ENCODE results near the gene VPS37C.
A peak's percentile ranks its signal among the peaks of the same experiment; 100 is the strongest.
"Not testable (repeated sequence)": the region's sequence is repeated elsewhere in the genome, so short reads cannot be mapped to it uniquely, and the experiment has no call there.

The VPS37C gene

DNA sequence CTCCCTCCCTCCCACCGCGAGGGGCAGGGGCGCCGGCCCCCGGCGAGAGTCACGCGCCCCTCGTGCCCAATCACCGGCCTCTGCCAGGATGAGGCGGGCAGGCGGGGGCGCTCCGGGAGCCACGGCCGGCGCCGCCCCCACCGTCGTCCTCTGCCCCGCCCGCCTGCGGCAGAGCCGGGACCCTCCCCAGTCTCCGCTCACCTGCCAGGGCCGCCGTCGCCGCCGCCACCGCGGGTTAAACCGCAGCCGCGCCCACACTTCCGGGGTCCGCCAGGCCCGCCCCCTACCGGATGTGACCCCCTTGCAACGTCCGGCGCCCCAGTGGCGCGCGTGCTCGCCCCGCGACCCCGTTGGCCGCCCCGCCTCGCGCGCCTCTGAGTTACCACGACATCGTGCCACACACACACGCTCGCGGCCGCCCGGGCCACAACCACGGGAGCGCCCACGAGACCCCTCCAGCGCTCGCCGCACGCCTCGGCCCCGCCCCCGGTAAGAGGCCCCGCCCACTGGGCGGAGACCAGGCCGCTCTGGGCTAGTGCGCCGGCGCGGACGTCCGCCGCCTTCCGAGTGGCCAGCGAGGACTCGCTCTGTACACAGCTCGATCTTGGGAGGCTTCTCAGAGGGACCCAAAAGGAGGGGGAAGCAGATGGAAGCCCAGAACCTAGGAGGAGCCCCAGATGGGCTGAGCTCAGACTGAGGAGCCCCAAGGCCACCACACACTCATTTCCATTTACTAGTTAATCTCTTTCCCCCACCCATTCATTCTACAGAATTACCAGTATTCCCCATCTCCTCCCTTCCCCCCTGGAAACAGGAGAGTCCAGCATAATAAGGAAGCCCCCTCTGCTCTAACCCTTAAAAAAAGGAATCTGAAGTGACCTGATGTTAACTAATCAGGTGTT lies at the start of gene VPS37C:
TSS of gene VPS37C (minus strand) at position 237 of the 902 bp plus-strand sequence. CDS start 22,597 bp downstream, outside the sequence.
- peak within 1 kb of the TSS; percentile 82 for H3K4me3 Mint-ChIP-seq
- H3K4me1 Mint-ChIP-seq, result peaks cover 59% of the 10 kb centered on the region
- peak; percentile 91 for DNase-seq
- peaks cover 2% of the 10 kb centered on the region for H3K9me3 Mint-ChIP-seq
- CTCF ChIA-PET, result no interaction called here
- peak within 1 kb of the TSS; percentile 91 for H3K27ac Mint-ChIP-seq
- H3K27me3 Mint-ChIP-seq, result peaks cover 4% of the 10 kb centered on the region
- H3K36me3 Mint-ChIP-seq, result peaks cover 6% of the 10 kb centered on the region

DNA sequence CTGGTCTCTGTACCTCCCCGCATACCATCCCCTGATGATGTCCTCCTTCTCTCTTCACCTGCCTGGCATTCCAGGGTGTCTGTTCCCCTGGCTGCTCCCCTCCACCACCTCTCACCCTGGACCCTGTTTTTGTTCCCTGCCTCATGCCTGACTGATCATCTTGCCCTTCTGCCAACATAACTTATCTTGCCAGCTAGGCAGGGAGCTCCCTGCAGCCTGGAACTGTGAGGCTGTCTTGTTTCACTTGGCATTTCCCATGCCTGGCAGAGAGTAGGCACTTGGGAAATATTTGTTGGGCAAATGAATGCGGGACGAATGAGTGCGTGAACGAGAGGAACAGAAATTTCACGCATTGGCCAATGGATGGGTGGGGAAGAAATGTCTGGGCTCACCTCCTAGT lies 49.4 kb upstream of the VPS37C start:
- DNase-seq, H3K27ac Mint-ChIP-seq, H3K36me3 Mint-ChIP-seq, H3K4me3 Mint-ChIP-seq, H3K27me3 Mint-ChIP-seq, H3K9me3 Mint-ChIP-seq, H3K4me1 Mint-ChIP-seq, CTCF ChIA-PET: not testable (repeated sequence)

DNA sequence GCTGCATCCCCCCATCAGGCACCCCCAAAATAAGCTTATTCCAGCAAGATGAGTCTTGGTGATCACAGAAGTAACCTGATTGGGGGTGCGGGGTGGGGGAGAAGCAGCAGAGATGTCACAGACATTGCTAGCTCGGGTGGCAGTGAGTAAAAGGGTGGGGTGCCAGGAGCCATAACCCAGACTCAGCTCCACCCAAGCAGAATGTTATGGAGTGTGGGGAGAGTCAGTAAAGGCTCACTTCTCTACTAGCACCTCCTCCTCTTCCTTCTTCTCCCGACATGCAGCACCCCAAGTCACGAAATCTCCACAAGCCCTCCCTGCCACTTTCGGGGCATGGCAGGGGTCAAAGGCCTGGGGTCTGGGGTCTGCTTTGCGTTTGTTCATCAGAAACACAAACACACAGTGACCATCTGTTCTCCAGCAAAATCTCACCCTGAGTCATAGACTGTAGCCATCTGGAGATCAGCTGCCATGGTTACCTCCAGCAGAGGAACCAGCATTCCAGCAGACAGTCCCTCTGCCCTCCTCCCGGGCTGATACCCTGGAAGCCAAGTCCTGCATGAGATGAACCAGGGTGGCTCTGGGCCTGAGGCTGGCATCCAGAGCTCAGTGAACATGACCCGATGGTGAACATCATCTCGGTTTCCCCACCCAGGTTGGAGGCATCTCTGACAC lies 46.5 kb upstream of the VPS37C start:
- DNase-seq, H3K4me1 Mint-ChIP-seq, H3K27ac Mint-ChIP-seq, H3K4me3 Mint-ChIP-seq, CTCF ChIA-PET, H3K9me3 Mint-ChIP-seq, H3K36me3 Mint-ChIP-seq: not testable (repeated sequence)
- H3K27me3 Mint-ChIP-seq, result peaks cover 14% of the 10 kb centered on the region

DNA sequence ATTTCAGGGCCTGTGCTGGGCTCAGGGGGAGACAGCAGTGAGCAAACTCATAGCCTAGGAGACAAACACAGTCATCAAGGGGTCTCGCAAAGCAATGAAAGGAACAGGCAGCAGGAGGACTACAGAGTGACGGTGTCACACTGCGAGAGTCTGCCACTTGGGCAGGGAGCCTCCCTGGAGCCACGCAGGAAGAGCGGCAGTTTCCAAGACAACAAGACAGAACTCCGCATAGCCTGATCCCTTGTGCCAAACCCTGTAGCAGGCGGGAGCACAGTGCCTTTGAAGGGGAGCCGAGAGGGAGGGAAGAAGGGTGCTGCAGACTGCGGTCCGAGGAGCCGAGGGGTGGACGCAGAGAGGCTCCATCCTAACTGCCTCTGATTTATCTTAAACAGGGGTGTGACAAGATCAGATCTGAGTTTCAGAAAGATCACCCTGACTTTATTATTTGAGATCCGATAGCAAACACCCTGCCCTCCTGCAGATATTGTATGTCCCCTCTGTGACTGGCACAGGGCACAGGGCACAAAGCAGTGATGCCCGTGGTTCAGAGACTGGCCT lies 43.4 kb upstream of the VPS37C start:
- peaks cover 36% of the 10 kb centered on the region for H3K27me3 Mint-ChIP-seq
- H3K9me3 Mint-ChIP-seq, H3K27ac Mint-ChIP-seq, CTCF ChIA-PET, DNase-seq, H3K4me1 Mint-ChIP-seq, H3K4me3 Mint-ChIP-seq, H3K36me3 Mint-ChIP-seq: not testable (repeated sequence)

DNA sequence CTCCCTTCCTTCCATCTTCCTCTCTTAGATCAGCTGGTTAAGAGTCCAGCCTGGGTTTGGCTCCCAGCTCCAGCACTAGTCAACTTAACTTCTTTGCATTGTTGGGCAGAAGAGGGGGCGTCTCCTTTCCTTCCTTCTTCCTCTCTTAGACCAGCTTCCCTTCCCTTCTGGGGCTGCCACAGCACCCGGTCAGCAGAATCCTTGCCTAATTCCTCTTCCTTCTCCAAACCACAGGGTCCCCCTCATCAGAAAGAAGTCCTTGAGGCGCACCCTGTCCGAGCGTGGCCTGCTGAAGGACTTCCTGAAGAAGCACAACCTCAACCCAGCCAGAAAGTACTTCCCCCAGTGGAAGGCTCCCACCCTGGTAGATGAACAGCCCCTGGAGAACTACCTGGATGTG lies 42.6 kb upstream of the VPS37C start:
- H3K27ac Mint-ChIP-seq, H3K4me1 Mint-ChIP-seq, H3K9me3 Mint-ChIP-seq, H3K4me3 Mint-ChIP-seq, H3K36me3 Mint-ChIP-seq, CTCF ChIA-PET, DNase-seq: not testable (repeated sequence)
- peaks cover 42% of the 10 kb centered on the region for H3K27me3 Mint-ChIP-seq

DNA sequence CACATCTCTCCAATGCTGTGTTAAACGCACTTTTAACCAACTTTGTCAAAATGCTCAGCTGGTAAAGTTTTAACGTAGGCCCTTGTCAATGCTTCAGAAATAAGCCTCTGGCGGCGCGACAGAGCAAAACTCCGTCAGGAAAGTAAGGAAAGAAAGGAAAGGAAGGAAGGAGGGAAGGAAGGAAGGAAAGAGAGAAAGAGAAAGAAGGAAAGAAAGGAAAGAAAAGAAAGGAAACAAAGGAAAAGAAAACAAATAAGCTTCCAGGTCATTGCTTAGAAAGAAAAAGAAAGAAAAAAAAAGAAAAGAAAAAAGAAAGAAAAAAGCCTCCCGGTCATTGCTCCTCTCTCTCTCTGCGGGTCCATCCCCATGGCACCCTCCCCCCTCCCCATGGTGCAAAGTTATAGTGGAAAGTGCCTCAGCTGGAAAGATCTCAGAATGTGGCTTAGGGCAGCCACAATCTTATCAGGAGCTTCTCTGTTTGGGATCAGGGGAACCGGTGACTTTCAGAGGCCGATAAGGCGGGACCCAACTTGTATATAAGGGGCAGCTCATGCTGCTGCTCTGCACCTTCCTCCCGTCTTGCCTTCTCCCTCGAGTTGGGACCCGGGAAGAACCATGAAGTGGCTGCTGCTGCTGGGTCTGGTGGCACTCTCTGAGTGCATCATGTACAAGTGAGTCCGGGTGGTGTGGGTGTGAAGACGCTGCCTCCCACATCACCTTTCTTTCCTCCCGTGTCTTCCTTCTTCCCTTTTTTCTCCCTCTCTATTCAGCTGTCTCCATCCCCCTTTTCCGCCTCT lies 41.9 kb upstream of the VPS37C start, which contains the start of gene PGA3:
TSS of gene PGA3 (plus strand) at position 566 of the 797 bp plus-strand sequence. CDS start at position 616, 50 bp downstream.
- H3K9me3 Mint-ChIP-seq, H3K27ac Mint-ChIP-seq, H3K4me1 Mint-ChIP-seq, DNase-seq, H3K4me3 Mint-ChIP-seq, H3K36me3 Mint-ChIP-seq, CTCF ChIA-PET: not testable (repeated sequence)
- H3K27me3 Mint-ChIP-seq, result peaks cover 42% of the 10 kb centered on the region

DNA sequence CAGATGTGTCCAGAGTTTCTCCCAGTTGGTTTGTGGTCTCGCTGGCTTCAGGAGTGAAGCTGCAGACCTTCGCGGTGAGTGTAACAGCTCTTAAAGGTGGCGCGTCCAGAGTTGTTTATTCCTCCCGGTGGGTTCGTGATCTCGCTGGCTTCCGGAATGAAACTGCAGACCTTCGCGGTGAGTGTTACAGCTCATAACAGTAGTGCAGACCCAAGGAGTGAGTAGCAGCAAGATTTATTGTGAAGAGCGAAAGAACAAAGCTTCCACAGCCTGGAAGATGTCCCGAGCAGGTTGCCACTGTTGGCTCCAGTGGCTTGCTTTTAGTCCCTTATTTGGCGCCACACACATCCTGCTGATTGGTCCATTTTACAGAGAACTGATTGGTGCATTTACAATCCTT lies 40.2 kb upstream of the VPS37C start:
- H3K4me1 Mint-ChIP-seq, result no peaks in the 10 kb centered on the region
- peaks cover 5% of the 10 kb centered on the region for H3K9me3 Mint-ChIP-seq
- no peaks in the 10 kb centered on the region for H3K36me3 Mint-ChIP-seq
- H3K27me3 Mint-ChIP-seq, result peaks cover 42% of the 10 kb centered on the region
- no peak overlapping the region for H3K27ac Mint-ChIP-seq
- CTCF ChIA-PET, result no interaction called here
- no peak overlapping the region for H3K4me3 Mint-ChIP-seq
- DNase-seq, result no peak

DNA sequence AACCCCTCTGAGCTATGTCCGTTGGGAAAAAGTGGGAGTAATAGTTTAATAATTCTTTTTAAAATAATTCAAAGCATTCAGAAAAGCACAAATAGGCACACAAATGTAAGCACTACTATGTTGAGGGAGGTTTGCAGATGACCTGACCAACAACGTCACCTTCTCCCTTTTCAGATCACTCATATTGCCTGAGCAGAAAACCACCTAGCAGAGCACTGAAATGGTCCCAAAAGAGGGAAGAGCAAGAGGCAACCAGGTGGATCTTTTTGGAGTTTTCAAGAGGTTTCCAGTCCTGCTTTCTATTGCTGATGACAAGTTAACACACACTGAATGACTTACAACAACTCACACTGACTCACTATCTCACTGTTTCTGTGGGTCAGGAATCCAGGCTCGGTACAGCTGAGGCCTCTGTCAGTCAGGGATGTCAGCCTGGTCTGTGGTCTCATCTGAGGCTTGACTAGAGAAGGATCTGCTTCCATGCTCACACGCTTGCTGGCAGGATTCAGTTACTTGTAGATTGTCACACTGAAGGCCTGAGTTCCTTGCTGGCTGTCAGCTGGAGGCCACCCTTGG lies 37.8 kb upstream of the VPS37C start:
- H3K36me3 Mint-ChIP-seq, result no peaks in the 10 kb centered on the region
- no peaks in the 10 kb centered on the region for H3K4me1 Mint-ChIP-seq
- H3K27ac Mint-ChIP-seq, result no peak overlapping the region
- H3K4me3 Mint-ChIP-seq, result no peak overlapping the region
- peaks cover 5% of the 10 kb centered on the region for H3K9me3 Mint-ChIP-seq
- CTCF ChIA-PET, result interaction anchor here (1.8 kb wide), 1 partner anchor 11 kb away, joined by 7 read pairs; no protein-coding TSS in a partner anchor
- peaks cover 53% of the 10 kb centered on the region for H3K27me3 Mint-ChIP-seq
- DNase-seq, result no peak

DNA sequence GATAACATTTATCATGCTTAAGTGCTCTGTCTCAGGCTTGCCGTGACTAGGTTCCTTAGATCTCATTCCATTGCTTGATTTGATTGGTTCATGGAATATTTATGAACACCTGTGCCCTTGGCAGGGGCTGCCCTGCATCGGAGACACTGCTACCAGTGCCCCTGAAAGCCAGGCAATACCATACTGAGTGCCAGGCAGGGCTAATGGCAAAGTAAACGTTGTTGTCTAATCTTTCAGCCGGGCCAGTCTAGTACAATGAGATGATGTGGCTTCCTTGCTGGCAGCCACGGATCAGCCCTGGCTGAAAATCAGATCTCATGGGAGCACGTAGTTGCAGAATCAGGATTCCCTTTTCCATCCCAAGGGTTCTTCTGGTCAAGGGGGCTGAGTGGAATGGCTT lies 37.1 kb upstream of the VPS37C start:
- Mint-ChIP-seq H3K4me3 (no peak overlapping the region), H3K27ac (no peak overlapping the region), H3K36me3 (no peaks in the 10 kb centered on the region), H3K27me3 (peaks cover 56% of the 10 kb centered on the region), H3K9me3 (peaks cover 5% of the 10 kb centered on the region), H3K4me1 (no peaks in the 10 kb centered on the region)
- CTCF ChIA-PET, result interaction anchor here (1.8 kb wide), 1 partner anchor 11 kb away, joined by 7 read pairs; no protein-coding TSS in a partner anchor
- no peak for DNase-seq

DNA sequence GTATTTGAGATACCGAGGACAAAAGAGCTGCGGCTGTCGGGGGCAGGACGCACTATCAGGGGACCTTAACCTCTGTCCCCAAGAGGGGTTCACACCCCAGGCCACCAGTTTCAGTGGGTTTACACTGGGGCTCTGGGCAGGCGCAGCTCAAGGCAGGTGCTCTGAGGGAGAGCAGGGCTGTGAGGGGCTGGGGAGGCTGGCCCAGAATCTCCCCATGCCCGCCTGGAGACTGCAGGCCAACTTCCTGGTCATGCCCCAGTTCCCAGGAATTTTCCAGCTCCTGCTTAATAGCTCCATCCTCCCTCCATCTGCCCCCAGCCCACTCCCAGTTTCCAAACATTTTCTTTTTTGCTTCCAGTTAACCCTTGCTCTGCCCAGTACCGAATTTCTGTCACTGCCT lies 34.5 kb upstream of the VPS37C start:
- CTCF ChIA-PET, result no interaction called here
- H3K9me3 Mint-ChIP-seq, result peaks cover 5% of the 10 kb centered on the region
- peaks cover 35% of the 10 kb centered on the region for H3K27me3 Mint-ChIP-seq
- no peaks in the 10 kb centered on the region for H3K4me1 Mint-ChIP-seq
- H3K4me3 Mint-ChIP-seq, result no peak overlapping the region
- DNase-seq, result no peak
- no peak overlapping the region for H3K27ac Mint-ChIP-seq
- H3K36me3 Mint-ChIP-seq, result no peaks in the 10 kb centered on the region

DNA sequence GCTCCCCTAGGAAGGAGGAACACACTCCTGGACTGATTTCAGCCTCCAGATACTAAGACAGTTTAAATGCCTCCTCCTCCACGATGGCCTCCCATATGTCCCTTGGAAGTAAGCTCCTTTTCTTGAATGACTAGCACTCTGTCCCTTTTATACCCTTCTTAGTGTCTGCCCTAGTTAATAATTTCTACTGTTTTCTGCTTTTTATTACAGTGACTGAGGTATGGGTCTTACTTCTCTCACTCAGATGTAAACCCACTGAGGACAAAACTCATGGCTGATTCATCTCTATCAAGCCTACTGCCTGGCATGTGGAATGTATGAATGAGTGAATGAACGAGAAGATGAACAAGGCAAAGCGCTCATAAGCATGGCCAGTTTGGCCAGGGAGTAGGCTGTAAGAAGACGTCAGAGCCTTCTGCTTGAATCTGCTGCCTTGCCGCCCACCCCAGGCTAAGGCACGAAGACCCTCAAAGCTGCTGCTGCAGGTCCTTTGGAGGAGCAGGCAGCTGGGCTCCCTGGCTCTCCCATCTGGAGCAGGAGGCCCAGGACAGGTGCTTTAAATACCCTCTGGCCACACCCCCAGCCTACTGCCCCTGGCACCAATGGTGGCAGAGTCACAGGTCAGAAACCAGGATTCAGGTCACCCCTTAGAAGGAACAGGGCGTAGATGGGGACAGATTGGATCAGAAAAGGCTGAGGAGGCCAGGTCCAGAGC lies 33.9 kb upstream of the VPS37C start:
- CTCF ChIA-PET, result no interaction called here
- Mint-ChIP-seq H3K9me3 (peaks cover 5% of the 10 kb centered on the region), H3K36me3 (no peaks in the 10 kb centered on the region), H3K4me3 (no peak overlapping the region), H3K4me1 (no peaks in the 10 kb centered on the region), H3K27ac (no peak overlapping the region), H3K27me3 (peaks cover 30% of the 10 kb centered on the region)
- no peak for DNase-seq

DNA sequence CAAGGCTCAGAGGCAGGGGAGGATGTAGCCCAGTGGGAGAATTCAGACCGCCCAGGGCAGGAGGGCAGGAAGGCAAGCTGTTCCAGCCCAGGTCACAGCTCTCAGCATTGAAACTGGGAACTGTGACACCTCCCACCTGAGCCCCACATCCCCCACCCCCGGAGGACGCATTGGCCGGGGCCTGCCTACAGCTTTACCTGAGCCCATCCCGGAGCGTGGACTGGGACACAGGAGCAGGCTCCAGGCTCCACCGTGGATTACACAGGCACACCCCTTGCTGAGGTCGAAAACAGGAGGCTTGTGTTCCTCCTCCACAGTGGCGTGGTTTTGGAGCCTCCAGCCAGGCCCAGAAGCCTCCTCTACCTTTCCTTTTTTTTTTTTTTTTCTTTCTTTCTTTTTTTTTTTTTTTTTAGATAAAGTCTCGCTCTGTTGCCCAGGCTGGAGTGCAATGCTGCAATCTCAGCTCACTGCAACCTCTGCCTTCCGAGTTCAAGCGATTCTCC lies 33.0 kb upstream of the VPS37C start:
- DNase-seq, result no peak
- Mint-ChIP-seq H3K4me3 (no peak overlapping the region), H3K36me3 (no peaks in the 10 kb centered on the region), H3K9me3 (peaks cover 3% of the 10 kb centered on the region), H3K27me3 (peaks cover 25% of the 10 kb centered on the region), H3K27ac (no peak overlapping the region), H3K4me1 (no peaks in the 10 kb centered on the region)
- CTCF ChIA-PET, result no interaction called here

DNA sequence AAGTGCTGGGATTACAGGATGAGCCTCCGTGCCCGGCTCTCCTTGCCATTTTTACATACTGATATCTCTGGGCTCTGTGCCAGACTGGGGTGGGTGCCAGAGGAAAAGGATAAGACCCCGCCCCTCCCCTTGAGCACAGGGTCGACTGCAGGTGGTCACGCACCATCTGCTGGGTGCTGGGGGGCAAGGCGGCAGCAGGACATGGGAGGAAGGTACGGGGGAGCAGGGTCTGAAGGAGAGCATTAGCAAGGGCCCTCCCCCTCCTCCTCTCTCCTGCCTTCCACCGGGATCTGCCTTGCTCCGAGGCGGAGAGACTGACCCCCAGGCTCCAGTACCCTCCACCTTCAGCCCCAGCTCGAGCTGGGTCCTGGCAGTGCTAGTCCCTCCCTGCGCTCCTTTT lies 32.4 kb upstream of the VPS37C start:
- peaks cover 2% of the 10 kb centered on the region for H3K9me3 Mint-ChIP-seq
- H3K27me3 Mint-ChIP-seq, result peaks cover 22% of the 10 kb centered on the region
- H3K4me1 Mint-ChIP-seq, result no peaks in the 10 kb centered on the region
- H3K36me3 Mint-ChIP-seq, result no peaks in the 10 kb centered on the region
- no peak overlapping the region for H3K27ac Mint-ChIP-seq
- CTCF ChIA-PET, result no interaction called here
- no peak overlapping the region for H3K4me3 Mint-ChIP-seq
- no peak for DNase-seq
